OCI-LY3 (cell line): Measurements from ENCODE around the gene NOTUM.

Experiments
- CTCF ChIP-seq: fragments of 200-600, 300-600 bp; sonication (generic); IDR thresholded peaks from 2 replicates; pipeline ENCODE4 v1.5.1; 2014; ENCODE audit warnings: antibody characterized with exemption, low read length, low read depth
- EZH2phosphoT487 ChIP-seq: fragments of 200-600 bp; shearing (Covaris generic); IDR thresholded peaks from 2 replicates; pipeline ENCODE4 v1.6.1; 2018; ENCODE audit warnings: antibody characterized with exemption, mixed run types, low read depth

GRCh38 chr17:81910840-81911276, 50.1 kb downstream of the NOTUM start:
- TF ChIP-seq CTCF: no peak
- no peak for TF ChIP-seq EZH2phosphoT487
